GM04504 (cell line): ENCODE results near the gene ANKRD12.

ENCODE experiments used
- DNase-seq: peaks from one replicate; pipeline ENCODE4 v3.0.0-alpha.2; 2012; ENCODE audit warnings: low read depth

The ANKRD12 gene

GRCh38 chr18:9290156-9290555 is 153.6 kb downstream of the ANKRD12 start:
- no peak for DNase-seq

GRCh38 chr18:9292047-9292446 is 155.5 kb downstream of the ANKRD12 start:
- DNase-seq: no peak

GRCh38 chr18:9293948-9294347 is 157.4 kb downstream of the ANKRD12 start:
- DNase-seq: no peak

GRCh38 chr18:9296233-9297006 is 159.8 kb downstream of the ANKRD12 start:
- DNase-seq: no peak

- DNase-seq: no peak
Measured at GRCh38 chr18:9297007-9297393, 160.4 kb downstream of the ANKRD12 start.

- DNase-seq: no peak
Measured at GRCh38 chr18:9304388-9305070, 167.9 kb downstream of the ANKRD12 start.

GRCh38 chr18:9319333-9319732 is 182.8 kb downstream of the ANKRD12 start:
- DNase-seq: no peak

GRCh38 chr18:9321017-9321452 is 184.5 kb downstream of the ANKRD12 start:
- no peak for DNase-seq

- DNase-seq: no peak
Measured at GRCh38 chr18:9321736-9322135, 185.2 kb downstream of the ANKRD12 start.

GRCh38 chr18:9322744-9323143 is 186.2 kb downstream of the ANKRD12 start:
- no peak for DNase-seq

GRCh38 chr18:9323750-9324445 is 187.3 kb downstream of the ANKRD12 start:
- DNase-seq: no peak

GRCh38 chr18:9325716-9326115 is 189.1 kb downstream of the ANKRD12 start:
- DNase-seq: no peak

GRCh38 chr18:9328776-9329175 is 192.2 kb downstream of the ANKRD12 start:
- no peak for DNase-seq

GRCh38 chr18:9329471-9329870 is 192.9 kb downstream of the ANKRD12 start:
- DNase-seq: no peak

GRCh38 chr18:9330419-9330818 is 193.8 kb downstream of the ANKRD12 start:
- DNase-seq: no peak

GRCh38 chr18:9333441-9334328 is 197.1 kb downstream of the ANKRD12 start:
- no peak for DNase-seq

GRCh38 chr18:9334329-9334972 is 197.9 kb downstream of the ANKRD12 start, which contains the start of gene TWSG1:
TWSG1 (plus strand) TSS chr18:9334773; CDS start chr18:9337230, 2,457 bp downstream.
- peak; percentile 88 for DNase-seq

GRCh38 chr18:9334973-9335696 is 198.6 kb downstream of the ANKRD12 start:
- no peak for DNase-seq
